Hematopoietic multipotent progenitor cell treated with erythropoietin and hydrocortisone succinate and interleukin-3 and kit ligand, for 6 days (in vitro differentiated cells): ENCODE data around the gene ALS2.
A peak's percentile ranks its signal among the peaks of the same experiment; 100 is the strongest.
"Not testable (repeated sequence)": the region's sequence is repeated elsewhere in the genome, so short reads cannot be mapped to it uniquely, and the experiment has no call there.

Source experiments
- DNase-seq: peaks from one replicate; pipeline ENCODE4 v3.0.0-alpha.2; 2015

Gene ALS2

GRCh38 chr2:201671205-201671604 lies 109.5 kb downstream of the ALS2 start:
- DNase-seq = not testable (repeated sequence)

GRCh38 chr2:201669865-201670264 lies 110.9 kb downstream of the ALS2 start:
- DNase-seq = no peak

DNA sequence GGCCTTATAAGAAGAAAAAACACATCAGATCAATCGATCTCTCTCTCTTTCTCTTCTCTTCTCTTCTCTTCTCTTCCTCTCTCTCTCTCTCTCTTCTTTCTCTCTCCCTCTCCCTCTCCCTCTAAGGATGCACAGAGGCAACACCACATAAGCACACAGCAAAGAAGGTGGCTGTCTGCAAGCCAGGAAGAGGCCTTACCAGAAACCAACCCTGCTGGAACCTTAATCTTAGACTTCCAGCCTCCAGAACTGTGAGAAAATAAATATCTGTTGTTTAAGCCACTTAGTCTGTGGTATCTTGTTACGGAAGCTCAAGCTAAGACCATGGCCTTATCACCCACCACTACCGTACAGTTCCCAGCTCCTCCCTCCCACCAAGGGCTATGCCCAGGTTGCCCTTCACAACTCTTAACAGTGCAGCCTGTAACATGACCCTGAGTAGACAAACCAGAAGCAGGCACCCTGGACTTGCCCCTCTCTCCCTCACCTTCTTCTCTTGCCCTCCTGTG lies 112.3 kb downstream of the ALS2 start:
- DNase-seq = peak; percentile 61

DNA sequence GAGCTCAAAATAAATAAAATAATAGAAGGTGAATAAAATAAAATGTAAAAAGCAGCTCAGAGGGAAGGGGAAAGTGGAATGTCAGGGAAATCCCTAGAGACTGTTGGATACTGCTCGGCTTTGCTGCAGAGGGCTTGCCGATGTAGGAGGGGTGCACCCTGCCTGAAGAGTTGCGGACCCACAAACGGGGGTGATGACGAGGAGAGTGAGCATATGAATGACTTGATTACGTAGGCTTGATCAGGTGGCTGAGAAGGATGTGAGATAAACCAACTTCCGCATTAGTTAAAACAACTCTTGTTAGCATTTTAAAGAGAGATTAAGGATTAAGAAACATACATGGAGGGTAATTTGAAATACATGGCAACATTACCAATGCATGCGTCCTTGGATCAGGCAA lies 116.4 kb downstream of the ALS2 start:
- DNase-seq = no peak

- DNase-seq = peak; percentile 23
Measured at GRCh38 chr2:201661366-201661765, 119.4 kb downstream of the ALS2 start.

GRCh38 chr2:201660293-201660895 lies 120.3 kb downstream of the ALS2 start:
- no peak for DNase-seq

DNA sequence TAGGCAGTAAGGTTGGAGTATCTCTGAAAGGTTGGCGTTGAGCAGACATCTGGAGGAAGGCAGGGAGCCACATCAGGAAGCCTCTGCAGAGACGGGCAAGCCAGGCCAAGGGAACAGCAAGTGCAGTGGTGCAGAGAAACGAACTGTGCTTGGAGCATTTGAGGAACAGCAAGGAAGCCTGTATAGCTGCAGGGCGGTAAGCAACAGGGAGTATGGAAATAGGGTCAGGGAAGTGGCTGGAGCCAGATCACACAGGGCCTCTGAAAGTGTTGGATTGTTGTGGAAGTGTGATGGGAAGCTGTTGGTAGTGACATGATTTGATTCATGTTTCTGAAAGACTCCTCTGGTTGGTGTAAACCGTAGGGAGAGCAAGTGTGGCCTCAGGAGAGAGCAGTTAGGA lies 124.0 kb downstream of the ALS2 start:
- DNase-seq = no peak

GRCh38 chr2:201656102-201656501 lies 124.6 kb downstream of the ALS2 start:
- no peak for DNase-seq

DNA sequence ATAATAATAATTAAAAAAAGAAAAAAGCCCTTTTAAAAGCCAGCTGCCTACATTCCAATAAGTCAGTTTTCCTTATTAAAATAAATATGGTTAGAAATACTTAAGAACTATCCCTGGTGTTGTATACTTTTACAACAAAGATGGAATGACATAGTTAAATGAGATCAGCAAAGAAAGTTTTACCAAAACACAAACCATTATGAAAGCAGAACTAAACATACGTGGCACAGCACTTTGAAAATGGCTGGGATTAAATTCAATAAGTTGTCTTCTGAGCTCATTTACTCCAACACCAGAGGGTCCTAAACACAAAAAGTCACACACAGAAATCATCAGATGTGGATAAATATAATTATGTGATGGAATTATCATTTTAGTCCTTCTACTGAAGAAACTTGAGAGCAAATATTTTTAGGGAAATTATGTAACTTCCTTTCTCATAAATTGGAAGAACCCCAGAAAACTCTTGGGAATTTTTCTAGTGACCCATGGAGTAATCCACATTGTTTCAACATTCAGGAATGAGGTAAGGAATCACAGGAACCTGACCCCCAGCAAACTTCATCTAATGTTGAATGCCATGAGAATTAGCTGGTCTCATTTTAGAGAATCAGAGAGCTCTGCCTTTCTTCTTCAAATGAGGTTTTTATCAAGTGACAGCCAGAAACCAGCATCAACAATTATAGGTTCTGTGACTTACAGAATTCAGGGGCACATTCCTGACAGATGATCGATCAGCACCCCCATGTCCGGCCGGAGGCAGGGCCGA lies 125.9 kb downstream of the ALS2 start:
- no peak for DNase-seq

DNA sequence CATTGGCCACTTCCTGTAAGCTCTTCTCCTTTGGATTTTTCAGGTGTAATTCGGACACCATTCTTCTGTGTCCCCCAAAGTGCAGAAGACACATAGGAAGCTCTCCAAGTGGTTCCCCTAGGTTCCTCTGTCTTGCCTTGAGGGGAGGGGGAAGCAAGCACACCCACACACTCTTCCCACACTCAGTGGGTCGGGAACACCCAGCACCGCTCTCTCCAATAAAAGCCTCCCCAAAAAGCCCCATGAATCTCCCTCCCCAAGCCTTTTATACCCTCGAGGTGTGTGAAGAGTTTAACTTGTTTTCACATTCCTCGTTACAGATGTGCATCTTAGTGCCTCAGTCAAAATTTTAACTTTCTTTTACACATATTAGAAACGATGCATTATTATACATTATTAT lies 127.5 kb downstream of the ALS2 start:
- no peak for DNase-seq
